ENCODE measurements around the gene POU5F1.

- no peak for TF ChIP-seq ZBTB49 (CRISPR knock-in tag; IDR thresholded peaks at IDR 0.05; ENCODE audit: borderline replicate concordance)
- TF ChIP-seq, protein P1, sequence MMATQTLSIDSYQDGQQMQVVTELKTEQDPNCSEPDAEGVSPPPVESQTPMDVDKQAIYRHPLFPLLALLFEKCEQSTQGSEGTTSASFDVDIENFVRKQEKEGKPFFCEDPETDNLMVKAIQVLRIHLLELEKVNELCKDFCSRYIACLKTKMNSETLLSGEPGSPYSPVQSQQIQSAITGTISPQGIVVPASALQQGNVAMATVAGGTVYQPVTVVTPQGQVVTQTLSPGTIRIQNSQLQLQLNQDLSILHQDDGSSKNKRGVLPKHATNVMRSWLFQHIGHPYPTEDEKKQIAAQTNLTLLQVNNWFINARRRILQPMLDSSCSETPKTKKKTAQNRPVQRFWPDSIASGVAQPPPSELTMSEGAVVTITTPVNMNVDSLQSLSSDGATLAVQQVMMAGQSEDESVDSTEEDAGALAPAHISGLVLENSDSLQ (IDR thresholded peaks at IDR 0.05): no peak
- TF ChIP-seq SMAD1 (IDR thresholded peaks at IDR 0.05; ENCODE audit: low read depth, low read length, partially characterized antibody): no peak
- TF ChIP-seq CTCF (IDR thresholded peaks at IDR 0.05 in 2 of 3, conservative IDR thresholded peaks at IDR 0.05 in 1 of 3; ENCODE audit: insufficient read depth in 2 of 3, low read depth in 1 of 3, low read length in 3 of 3): no peak
- TF ChIP-seq CHD2 (IDR thresholded peaks at IDR 0.05; ENCODE audit: low read depth, low read length): no peak
- TF ChIP-seq, protein P2, sequence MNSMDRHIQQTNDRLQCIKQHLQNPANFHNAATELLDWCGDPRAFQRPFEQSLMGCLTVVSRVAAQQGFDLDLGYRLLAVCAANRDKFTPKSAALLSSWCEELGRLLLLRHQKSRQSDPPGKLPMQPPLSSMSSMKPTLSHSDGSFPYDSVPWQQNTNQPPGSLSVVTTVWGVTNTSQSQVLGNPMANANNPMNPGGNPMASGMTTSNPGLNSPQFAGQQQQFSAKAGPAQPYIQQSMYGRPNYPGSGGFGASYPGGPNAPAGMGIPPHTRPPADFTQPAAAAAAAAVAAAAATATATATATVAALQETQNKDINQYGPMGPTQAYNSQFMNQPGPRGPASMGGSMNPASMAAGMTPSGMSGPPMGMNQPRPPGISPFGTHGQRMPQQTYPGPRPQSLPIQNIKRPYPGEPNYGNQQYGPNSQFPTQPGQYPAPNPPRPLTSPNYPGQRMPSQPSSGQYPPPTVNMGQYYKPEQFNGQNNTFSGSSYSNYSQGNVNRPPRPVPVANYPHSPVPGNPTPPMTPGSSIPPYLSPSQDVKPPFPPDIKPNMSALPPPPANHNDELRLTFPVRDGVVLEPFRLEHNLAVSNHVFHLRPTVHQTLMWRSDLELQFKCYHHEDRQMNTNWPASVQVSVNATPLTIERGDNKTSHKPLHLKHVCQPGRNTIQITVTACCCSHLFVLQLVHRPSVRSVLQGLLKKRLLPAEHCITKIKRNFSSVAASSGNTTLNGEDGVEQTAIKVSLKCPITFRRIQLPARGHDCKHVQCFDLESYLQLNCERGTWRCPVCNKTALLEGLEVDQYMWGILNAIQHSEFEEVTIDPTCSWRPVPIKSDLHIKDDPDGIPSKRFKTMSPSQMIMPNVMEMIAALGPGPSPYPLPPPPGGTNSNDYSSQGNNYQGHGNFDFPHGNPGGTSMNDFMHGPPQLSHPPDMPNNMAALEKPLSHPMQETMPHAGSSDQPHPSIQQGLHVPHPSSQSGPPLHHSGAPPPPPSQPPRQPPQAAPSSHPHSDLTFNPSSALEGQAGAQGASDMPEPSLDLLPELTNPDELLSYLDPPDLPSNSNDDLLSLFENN (IDR thresholded peaks at IDR 0.05; ENCODE audit: low read depth in 2 of 2, low read length in 2 of 2): no peak
These were observed 10.0 kb upstream of the POU5F1 start for GRCh38 chr6:31180500-31180899.
